HCT116 (cell line): ENCODE results near the gene FAM234A.

Experiments used
- MAX ChIP-seq: IDR thresholded peaks from 2 replicates; pipeline ENCODE4 v1.6.1; 2012
- POLR2A ChIP-seq: IDR thresholded peaks from 2 replicates; pipeline ENCODE4 v1.7.0; 2011; ENCODE audit warnings: borderline replicate concordance; ENCODE audit not compliant: insufficient read depth, insufficient read length; ENCODE audit errors: extremely low read depth
- SRF ChIP-seq: IDR thresholded peaks from 2 replicates; pipeline ENCODE4 v1.6.1; 2012; ENCODE audit warnings: low read depth
- ZNF274 ChIP-seq: fragments of 200-500 bp; sonication (Bioruptor generic); IDR thresholded peaks from 2 replicates; pipeline ENCODE4 v1.6.1; 2014; ENCODE audit warnings: mild to moderate bottlenecking, low read depth, low read length, inconsistent platforms
- TF ChIP-seq, protein P1 (sequence below), 3 experiments: fragments of 200-600 bp in 1 of 3; sonication (generic) in 1 of 3; IDR thresholded peaks in 2 of 3; conservative IDR thresholded peaks in 1 of 3; 2 replicates each; pipeline ENCODE4 v1.5.1; 2012 to 2017; ENCODE audit warnings: low read depth in 2 of 3, low read length in 2 of 3, antibody characterized with exemption in 1 of 3, borderline replicate concordance in 1 of 3, control low read depth in 1 of 3, mild to moderate bottlenecking in 1 of 3, mixed read lengths in 1 of 3, mixed run types in 1 of 3, moderate library complexity in 1 of 3; ENCODE audit not compliant: insufficient read depth in 1 of 3

- TF ChIP-seq POLR2A (no peak), SRF (no peak), ZNF274 (no peak), MAX (no peak)
- TF ChIP-seq, protein P1, sequence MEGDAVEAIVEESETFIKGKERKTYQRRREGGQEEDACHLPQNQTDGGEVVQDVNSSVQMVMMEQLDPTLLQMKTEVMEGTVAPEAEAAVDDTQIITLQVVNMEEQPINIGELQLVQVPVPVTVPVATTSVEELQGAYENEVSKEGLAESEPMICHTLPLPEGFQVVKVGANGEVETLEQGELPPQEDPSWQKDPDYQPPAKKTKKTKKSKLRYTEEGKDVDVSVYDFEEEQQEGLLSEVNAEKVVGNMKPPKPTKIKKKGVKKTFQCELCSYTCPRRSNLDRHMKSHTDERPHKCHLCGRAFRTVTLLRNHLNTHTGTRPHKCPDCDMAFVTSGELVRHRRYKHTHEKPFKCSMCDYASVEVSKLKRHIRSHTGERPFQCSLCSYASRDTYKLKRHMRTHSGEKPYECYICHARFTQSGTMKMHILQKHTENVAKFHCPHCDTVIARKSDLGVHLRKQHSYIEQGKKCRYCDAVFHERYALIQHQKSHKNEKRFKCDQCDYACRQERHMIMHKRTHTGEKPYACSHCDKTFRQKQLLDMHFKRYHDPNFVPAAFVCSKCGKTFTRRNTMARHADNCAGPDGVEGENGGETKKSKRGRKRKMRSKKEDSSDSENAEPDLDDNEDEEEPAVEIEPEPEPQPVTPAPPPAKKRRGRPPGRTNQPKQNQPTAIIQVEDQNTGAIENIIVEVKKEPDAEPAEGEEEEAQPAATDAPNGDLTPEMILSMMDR (IDR thresholded peaks at IDR 0.05 in 2 of 3, conservative IDR thresholded peaks at IDR 0.05 in 1 of 3; ENCODE audit: borderline replicate concordance in 1 of 3, insufficient read depth in 1 of 3, low read depth in 2 of 3, low read length in 2 of 3) = peak in 2 of 3 experiments; percentile 23 to 34; a peak in 2 of 6 replicates
Measured at GRCh38 chr16:188674-189073, 45.9 kb upstream of the FAM234A start.
